SK-N-MC (cell line): Measurements from ENCODE around the gene USP9X.
"Not testable (repeated sequence)": the region's sequence is repeated elsewhere in the genome, so short reads cannot be mapped to it uniquely, and the experiment has no call there.

ENCODE experiments used
- EZH2 ChIP-seq: fragments of 200-600 bp; sonication (generic); IDR thresholded peaks from one replicate; pipeline ENCODE4 v1.6.1; 2017; ENCODE audit warnings: antibody characterized with exemption
- FOXP2 ChIP-seq: optimal IDR thresholded peaks from 2 replicates; pipeline ENCODE3; 2011; ENCODE audit warnings: mild to moderate bottlenecking, moderate library complexity; ENCODE audit not compliant: insufficient read depth; ENCODE audit errors: extremely low read length, control extremely low read depth
- POLR2AphosphoS5 ChIP-seq: IDR thresholded peaks from 2 replicates; pipeline ENCODE4 v1.6.1; 2012; ENCODE audit warnings: mild to moderate bottlenecking, low read depth, low read length, borderline replicate concordance

DNA sequence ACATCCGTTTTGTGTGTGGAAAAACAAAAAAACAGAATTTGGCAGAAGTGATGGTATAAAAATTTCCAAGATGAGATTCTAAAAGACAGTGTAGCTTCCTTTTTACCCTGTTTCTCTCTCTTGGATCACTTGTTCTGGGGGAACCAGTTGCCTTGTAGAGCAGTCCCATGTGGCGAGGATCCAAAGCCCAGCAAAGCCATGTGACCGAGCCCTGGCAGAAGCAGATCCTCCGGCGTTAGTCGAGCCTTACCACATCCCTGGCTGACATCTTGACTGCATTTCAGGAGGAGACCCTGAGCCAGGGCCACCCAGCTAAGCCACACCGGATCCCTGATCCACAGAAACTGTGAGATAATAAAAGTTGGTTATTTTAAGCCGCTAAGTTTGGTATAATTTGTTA lies 22.0 kb upstream of the USP9X start:
- not testable (repeated sequence) for TF ChIP-seq EZH2, POLR2AphosphoS5, FOXP2
